Naive thymus-derived CD4-positive, alpha-beta T cell (primary cell): ENCODE data around the gene FAAP20. TPM values are rescaled to one million over a fixed set of nuclear protein-coding genes. Genes with fewer than 3 reads are reported as not detected.

Experiments used
- ATAC-seq: fragments of 150-1000 bp; cut with Tn5 transposase; 2 replicates; pipeline ENCODE4 v1.10.0; 2021; ENCODE audit warnings: mild to moderate bottlenecking, moderate library complexity
- CTCF ChIA-PET: fragments of 350-600 bp; sonication (Branson Sonifier 250); formaldehyde crosslinking; loops from one replicate; lab custom pipeline; 2021; ENCODE audit warnings: antibody characterized with exemption; lab: Charles Lee
- POLR2A ChIA-PET: fragments of 350-600 bp; sonication (Branson Sonifier 250); formaldehyde crosslinking; loops from one replicate; lab custom pipeline; 2021; ENCODE audit warnings: antibody characterized with exemption, inconsistent platforms; lab: Charles Lee
- DNase-seq, 9 donors: peaks; one replicate each; pipeline versions ENCODE4 v3.0.0 to v3.0.0-alpha.2; 2020 to 2022; ENCODE audit warnings: mixed read lengths in 1 of 9
- H3K27ac ChIP-seq: one replicate; pipeline ENCODE4 v1.7.0; 2013; ENCODE audit warnings: mild to moderate bottlenecking, low read depth, low read length, moderate library complexity
- H3K27me3 ChIP-seq, 2 donors: one replicate each; pipeline ENCODE4 v1.7.0; 2013; ENCODE audit warnings: low read length in 2 of 2, mild to moderate bottlenecking in 2 of 2, moderate library complexity in 2 of 2; ENCODE audit not compliant: control insufficient read depth in 2 of 2, insufficient read depth in 2 of 2
- H3K36me3 ChIP-seq, 3 experiments: 1 replicate in 2 of 3; 2 replicates in 1 of 3; pipeline ENCODE4 v1.7.0; 2013; ENCODE audit warnings: low read length in 3 of 3, mild to moderate bottlenecking in 3 of 3, moderate library complexity in 1 of 3; ENCODE audit not compliant: insufficient read depth in 3 of 3, control insufficient read depth in 2 of 3
- H3K4me1 ChIP-seq, 2 donors: one replicate each; pipeline ENCODE4 v1.7.0; 2013; ENCODE audit warnings: low read length in 2 of 2, mild to moderate bottlenecking in 2 of 2, moderate library complexity in 1 of 2; ENCODE audit not compliant: control insufficient read depth in 2 of 2, insufficient read depth in 2 of 2
- H3K4me3 ChIP-seq: 2 replicates; pipeline ENCODE4 v1.7.0; 2013; ENCODE audit warnings: mild to moderate bottlenecking, low read length
- H3K9me3 ChIP-seq, 3 experiments: 1 replicate in 2 of 3; 2 replicates in 1 of 3; pipeline ENCODE4 v1.7.0; 2013; ENCODE audit warnings: low read length in 3 of 3; ENCODE audit not compliant: control insufficient read depth in 2 of 3
- H3K27ac Mint-ChIP-seq, 9 donors: one replicate each; pipeline ENCODE4 v1.8.0; 2020 to 2022; ENCODE audit warnings: mixed read lengths in 9 of 9, mild to moderate bottlenecking in 8 of 9, moderate library complexity in 5 of 9, inconsistent platforms in 2 of 9
- H3K27me3 Mint-ChIP-seq, 5 donors: one replicate each; pipeline ENCODE4 v1.8.0; 2021 to 2022; ENCODE audit warnings: mixed read lengths in 5 of 5, mild to moderate bottlenecking in 1 of 5
- H3K36me3 Mint-ChIP-seq, 5 donors: one replicate each; pipeline ENCODE4 v1.8.0; 2020 to 2022; ENCODE audit warnings: mixed read lengths in 5 of 5, mild to moderate bottlenecking in 3 of 5, inconsistent platforms in 1 of 5
- H3K4me1 Mint-ChIP-seq, 7 donors: one replicate each; pipeline ENCODE4 v1.8.0; 2020 to 2022; ENCODE audit warnings: mixed read lengths in 7 of 7, mild to moderate bottlenecking in 3 of 7, inconsistent platforms in 1 of 7
- H3K4me3 Mint-ChIP-seq, 10 donors: one replicate each; pipeline ENCODE4 v1.8.0; 2020 to 2022; ENCODE audit warnings: mild to moderate bottlenecking in 10 of 10, mixed read lengths in 10 of 10, moderate library complexity in 6 of 10, inconsistent platforms in 2 of 10
- H3K9me3 Mint-ChIP-seq, 11 donors: one replicate each; pipeline ENCODE4 v1.8.0; 2020 to 2022; ENCODE audit warnings: mixed read lengths in 11 of 11, mild to moderate bottlenecking in 4 of 11, inconsistent platforms in 1 of 11, moderate library complexity in 1 of 11
- intact Hi-C, 2 donors: fragments of 100-400 bp; cut with micrococcal nuclease; formaldehyde crosslinking; loops; one replicate each; pipeline ENCODE4 v1.15.1; 2023
- polyA plus RNA-seq, 2 donors: library from polyadenylated mRNA; unstranded; fragments of 300-500 nt; fragmentation: Illumina TruSeq; gene quantifications; one replicate each; pipeline ENCODE4 v1.2.3, GENCODE V29; 2021
- total RNA-seq, 6 experiments: library from RNA in 5 of 6; stranded (reverse) in 5 of 6; gene quantifications; 1 replicate in 5 of 6; 2 replicates in 1 of 6; pipeline ENCODE4 v1.2.3 and lab custom pipeline; 2021 to 2026

Gene FAAP20
- total RNA-seq = 10 to 100 TPM; 43.2 to 56.2 (median 48.8) TPM
- 10 to 100 TPM; 55.9 to 77.0 TPM for polyA plus RNA-seq
- total RNA-seq (lab: John Stamatoyannopoulos, UW) = 25.6 reads per million, percentile 56 among the genes with 10 or more reads in this experiment

GRCh38 chr1:2194319-2194897 is at the start of gene FAAP20:
TSS of gene FAAP20 (minus strand) at chr1:2194772. CDS start at chr1:2194749, 23 bp downstream.
- POLR2A ChIA-PET = interaction anchor here (0.6 to 3.3 kb wide), 20 partner anchors 11 to 416 kb away, joined by 3 to 29 read pairs (median 4); partner anchors contain the start of genes MORN1, RER1 and TNFRSF14

GRCh38 chr1:2242814-2243725 is 48.5 kb upstream of the FAAP20 start:
- POLR2A ChIA-PET = interaction anchor here (0.9 to 10.6 kb wide), 3 partner anchors 9 to 13 kb away, joined by 3 to 99 read pairs (median 3); partner anchors contain the start of gene SKI
- H3K4me3 Mint-ChIP-seq = peak overlapping the region in 8 of 10 donors; percentile 6 to 98 (median 76)
- Histone ChIP-seq H3K27me3 (no peaks in the 10 kb centered on the region), H3K4me1 (peaks cover 29 to 82% of the 10 kb centered on the region in 2 donors), H3K9me3 (no peaks in the 10 kb centered on the region), H3K27ac (no peak overlapping the region), H3K36me3 (peaks cover 0 to 19% (median 6%) of the 10 kb centered on the region in 3 experiments), H3K4me3 (no peak overlapping the region)
- H3K9me3 Mint-ChIP-seq = peaks cover 0 to 4% (median 0%) of the 10 kb centered on the region in 11 donors
- intact Hi-C loops = no loop called here
- peaks cover 0 to 31% (median 20%) of the 10 kb centered on the region in 5 donors for H3K36me3 Mint-ChIP-seq
- CTCF ChIA-PET = interaction anchor here (1.4 kb wide), 1 partner anchor 9 kb away, joined by 6 read pairs; no protein-coding TSS in a partner anchor
- DNase-seq = no peak
- no peak for ATAC-seq
- H3K27me3 Mint-ChIP-seq = no peaks in the 10 kb centered on the region
- H3K27ac Mint-ChIP-seq = peak overlapping the region in 8 of 9 donors; percentile 51 to 97 (median 88)
- peaks cover 54 to 92% (median 72%) of the 10 kb centered on the region in 7 donors for H3K4me1 Mint-ChIP-seq

More at GRCh38 chr1:2194319-2194897, at the start of gene FAAP20:
- Histone ChIP-seq H3K27ac (peak within 1 kb of the TSS; percentile 88), H3K27me3 (no peaks in the 10 kb centered on the region), H3K4me1 (peaks cover 22 to 30% of the 10 kb centered on the region in 2 donors), H3K9me3 (no peaks in the 10 kb centered on the region), H3K4me3 (peak within 1 kb of the TSS; percentile 89), H3K36me3 (no peaks in the 10 kb centered on the region)
- Mint-ChIP-seq H3K4me1 (peaks cover 9 to 28% (median 20%) of the 10 kb centered on the region in 7 donors), H3K4me3 (peak within 1 kb of the TSS; percentile 71 to 91 (median 86)), H3K9me3 (no peaks in the 10 kb centered on the region), H3K27me3 (no peaks in the 10 kb centered on the region), H3K36me3 (no peaks in the 10 kb centered on the region), H3K27ac (peak within 1 kb of the TSS; percentile 52 to 94 (median 92))
- DNase-seq (peak in 1 of 9 donors; percentile 39), ATAC-seq (peak; percentile 79)
- CTCF ChIA-PET = interaction anchor here (0.7 to 3.4 kb wide), 28 partner anchors 9 to 643 kb away, joined by 3 to 78 read pairs (median 4); partner anchors contain the start of genes MORN1, RER1 and SKI
- intact Hi-C loops = loop anchor here (1.0 to 10.0 kb wide), 5 partner anchors 61 to 450 kb away; partner anchors contain the start of genes MORN1 (in 2 of the 2), RER1 (in 2 of the 2) and PRXL2B (in 1 of the 2)

GRCh38 chr1:2241820-2242219 is 47.2 kb upstream of the FAAP20 start:
- intact Hi-C loops = no loop called here
- H3K36me3 ChIP-seq = peaks cover 0 to 14% (median 6%) of the 10 kb centered on the region in 3 experiments
- H3K27ac ChIP-seq = no peak overlapping the region
- ATAC-seq = no peak
- peak overlapping the region; percentile 30 to 98 (median 82) for H3K4me3 Mint-ChIP-seq
- peaks cover 39 to 82% of the 10 kb centered on the region in 2 donors for H3K4me1 ChIP-seq
- no peaks in the 10 kb centered on the region for H3K27me3 Mint-ChIP-seq
- DNase-seq = no peak
- CTCF ChIA-PET = interaction anchor here (1.3 kb wide), 1 partner anchor 10 kb away, joined by 4 read pairs; no protein-coding TSS in a partner anchor
- peak overlapping the region; percentile 7 to 97 (median 86) for H3K27ac Mint-ChIP-seq
- no peak overlapping the region for H3K4me3 ChIP-seq
- peaks cover 0 to 6% (median 0%) of the 10 kb centered on the region in 11 donors for H3K9me3 Mint-ChIP-seq
- peaks cover 63 to 90% (median 79%) of the 10 kb centered on the region in 7 donors for H3K4me1 Mint-ChIP-seq
- no peaks in the 10 kb centered on the region for H3K27me3 ChIP-seq
- no peaks in the 10 kb centered on the region for H3K9me3 ChIP-seq
- POLR2A ChIA-PET = interaction anchor here (1.3 to 10.6 kb wide), 4 partner anchors 10 to 17 kb away, joined by 4 to 99 read pairs (median 12); partner anchors contain the start of gene SKI
- peaks cover 0 to 35% (median 20%) of the 10 kb centered on the region in 5 donors for H3K36me3 Mint-ChIP-seq

- H3K9me3 ChIP-seq = no peaks in the 10 kb centered on the region
- Mint-ChIP-seq H3K27ac (peak overlapping the region; percentile 59 to 97 (median 93)), H3K36me3 (peaks cover 0 to 30% (median 20%) of the 10 kb centered on the region in 5 donors), H3K4me3 (peak overlapping the region; percentile 40 to 98 (median 84)), H3K27me3 (no peaks in the 10 kb centered on the region), H3K9me3 (peaks cover 0 to 8% (median 0%) of the 10 kb centered on the region in 11 donors), H3K4me1 (peaks cover 66 to 92% (median 83%) of the 10 kb centered on the region in 7 donors)
- no peaks in the 10 kb centered on the region for H3K27me3 ChIP-seq
- CTCF ChIA-PET = interaction anchor here (0.6 to 1.4 kb wide), 8 partner anchors 8 to 111 kb away, joined by 3 to 6 read pairs (median 4); no protein-coding TSS in a partner anchor
- peaks cover 47 to 84% of the 10 kb centered on the region in 2 donors for H3K4me1 ChIP-seq
- ATAC-seq = peak; percentile 30
- H3K27ac ChIP-seq = peak overlapping the region; percentile 59
- H3K36me3 ChIP-seq = peaks cover 0 to 14% (median 2%) of the 10 kb centered on the region in 3 experiments
- peak in 3 of 9 donors; percentile 36 to 68 (median 37) for DNase-seq
- peak overlapping the region; percentile 26 for H3K4me3 ChIP-seq
- intact Hi-C loops = no loop called here
- POLR2A ChIA-PET = interaction anchor here (0.6 to 10.6 kb wide), 8 partner anchors 10 to 831 kb away, joined by 3 to 99 read pairs (median 4); partner anchors contain the start of gene SKI
Measured at GRCh38 chr1:2240270-2241156, 45.9 kb upstream of the FAAP20 start.

- peaks cover 67 to 89% (median 80%) of the 10 kb centered on the region in 7 donors for H3K4me1 Mint-ChIP-seq
- intact Hi-C loops = no loop called here
- peak overlapping the region; percentile 46 to 97 (median 93) for H3K27ac Mint-ChIP-seq
- H3K9me3 ChIP-seq = no peaks in the 10 kb centered on the region
- H3K36me3 Mint-ChIP-seq = peaks cover 0 to 27% (median 17%) of the 10 kb centered on the region in 5 donors
- peaks cover 0 to 14% (median 2%) of the 10 kb centered on the region in 3 experiments for H3K36me3 ChIP-seq
- peak overlapping the region; percentile 37 to 98 (median 84) for H3K4me3 Mint-ChIP-seq
- ChIA-PET CTCF (interaction anchor here (1.0 to 1.2 kb wide), 2 partner anchors 11 to 15 kb away, joined by 3 read pairs; no protein-coding TSS in a partner anchor), POLR2A (interaction anchor here (0.8 to 10.6 kb wide), 2 partner anchors 9 to 16 kb away, joined by 6 to 99 read pairs; partner anchors contain the start of gene SKI)
- H3K27me3 ChIP-seq = no peaks in the 10 kb centered on the region
- peak overlapping the region; percentile 78 for H3K27ac ChIP-seq
- no peak for ATAC-seq
- peak in 1 of 9 donors; percentile 15 for DNase-seq
- peaks cover 0 to 9% (median 0%) of the 10 kb centered on the region in 11 donors for H3K9me3 Mint-ChIP-seq
- H3K4me3 ChIP-seq = peak overlapping the region; percentile 26
- no peaks in the 10 kb centered on the region for H3K27me3 Mint-ChIP-seq
- H3K4me1 ChIP-seq = peaks cover 57 to 91% of the 10 kb centered on the region in 2 donors
Measured at GRCh38 chr1:2239384-2239985, 44.9 kb upstream of the FAAP20 start.
